WTC11 (cell line): Measurements from ENCODE around the gene TMPRSS13. TPM values are rescaled to one million over a fixed set of nuclear protein-coding genes. Genes with fewer than 3 reads are reported as not detected.

ENCODE experiments used
- ATAC-seq: fragments of 200-7000 bp; cut with Tn5 transposase; 2 replicates; pipeline ENCODE4 v1.10.0; 2021; ENCODE audit warnings: mild to moderate bottlenecking, moderate library complexity
- CTCF ChIA-PET: fragments of 300-600 bp; sonication (Branson Sonifier 250); formaldehyde crosslinking; loops from one replicate; lab custom pipeline; 2021; ENCODE audit warnings: antibody characterized with exemption; lab: Charles Lee
- POLR2A ChIA-PET: fragments of 350-600 bp; sonication (Branson Sonifier 250); formaldehyde crosslinking; loops from one replicate; lab custom pipeline; 2021; ENCODE audit warnings: antibody characterized with exemption; lab: Charles Lee
- DNase-seq: peaks from one replicate; pipeline ENCODE4 v3.0.0; 2021; ENCODE audit warnings: low spot score
- H3K27ac Mint-ChIP-seq: 2 replicates; pipeline ENCODE4 v1.8.0; 2021; ENCODE audit warnings: mixed read lengths
- H3K27me3 Mint-ChIP-seq: 2 replicates; pipeline ENCODE4 v1.8.0; 2021; ENCODE audit warnings: low read depth, mild to moderate bottlenecking, moderate library complexity, mixed read lengths
- H3K36me3 Mint-ChIP-seq: 2 replicates; pipeline ENCODE4 v1.8.0; 2021; ENCODE audit warnings: mixed read lengths
- H3K4me1 Mint-ChIP-seq: 2 replicates; pipeline ENCODE4 v1.8.0; 2022; ENCODE audit warnings: mixed read lengths
- H3K4me3 Mint-ChIP-seq: 2 replicates; pipeline ENCODE4 v1.8.0; 2021; ENCODE audit warnings: mild to moderate bottlenecking, moderate library complexity, mixed read lengths
- H3K9me3 Mint-ChIP-seq: 2 replicates; pipeline ENCODE4 v1.8.0; 2021; ENCODE audit warnings: mixed read lengths
- CBFB ChIP-seq: sonication (generic); formaldehyde crosslinking; IDR thresholded peaks from 2 replicates; pipeline ENCODE4 v1.8.1; 2022; ENCODE audit warnings: mild to moderate bottlenecking, low read depth, missing genetic modification reagents
- CREB1 ChIP-seq: sonication (generic); formaldehyde crosslinking; IDR thresholded peaks from 2 replicates; pipeline ENCODE4 v1.8.0; 2023; ENCODE audit warnings: mild to moderate bottlenecking, missing genetic modification reagents
- ETV6 ChIP-seq: sonication (generic); formaldehyde crosslinking; IDR thresholded peaks from 2 replicates; pipeline ENCODE4 v1.8.1; 2022; ENCODE audit warnings: mild to moderate bottlenecking, missing genetic modification reagents
- FOXK1 ChIP-seq: sonication (generic); formaldehyde crosslinking; IDR thresholded peaks from 2 replicates; pipeline ENCODE4 v1.8.0; 2022; ENCODE audit warnings: mild to moderate bottlenecking, moderate library complexity, missing genetic modification reagents
- GRHL2 ChIP-seq: fragments of 250-450 bp; sonication (Bioruptor Pico); IDR thresholded peaks from 2 replicates; pipeline ENCODE4 v1.8.0; 2022; ENCODE audit warnings: mild to moderate bottlenecking, moderate library complexity; ENCODE audit not compliant: insufficient replicate concordance, severe bottlenecking
- HMGA2 ChIP-seq: fragments of 250-450 bp; sonication (Bioruptor Pico); IDR thresholded peaks from 2 replicates; pipeline ENCODE4 v1.4.0; 2021; ENCODE audit warnings: mild to moderate bottlenecking, moderate library complexity
- JAZF1 ChIP-seq: fragments of 250-450 bp; sonication (Bioruptor Pico); IDR thresholded peaks from 2 replicates; pipeline ENCODE4 v1.9.0; 2021; ENCODE audit warnings: moderate library complexity, mild to moderate bottlenecking, inconsistent platforms
- MXD4 ChIP-seq: fragments of 250-450 bp; sonication (Bioruptor Pico); IDR thresholded peaks from 2 replicates; pipeline ENCODE4 v1.8.0; 2021; ENCODE audit warnings: mild to moderate bottlenecking, moderate library complexity, borderline replicate concordance
- NFE2L1 ChIP-seq: sonication (generic); formaldehyde crosslinking; IDR thresholded peaks from 2 replicates; pipeline ENCODE4 v1.8.1; 2023; ENCODE audit warnings: missing genetic modification reagents
- NR2C2 ChIP-seq: sonication (generic); formaldehyde crosslinking; IDR thresholded peaks from 2 replicates; pipeline ENCODE4 v1.8.0; 2022; ENCODE audit warnings: mild to moderate bottlenecking, missing genetic modification reagents
- NR3C1 ChIP-seq: sonication (generic); formaldehyde crosslinking; conservative IDR thresholded peaks from 2 replicates; pipeline ENCODE4 v1.8.1; 2023; ENCODE audit warnings: low read depth, mild to moderate bottlenecking, missing genetic modification reagents
- RELA ChIP-seq: sonication (generic); formaldehyde crosslinking; IDR thresholded peaks from 2 replicates; pipeline ENCODE4 v1.8.1; 2022; ENCODE audit warnings: missing genetic modification reagents, mild to moderate bottlenecking, borderline replicate concordance
- RORB ChIP-seq: fragments of 250-450 bp; sonication (Bioruptor Pico); IDR thresholded peaks from 2 replicates; pipeline ENCODE4 v1.9.0; 2021; ENCODE audit warnings: mild to moderate bottlenecking
- SOX15 ChIP-seq: fragments of 250-450 bp; sonication (Bioruptor Pico); IDR thresholded peaks from 2 replicates; pipeline ENCODE4 v1.9.0; 2021; ENCODE audit warnings: mild to moderate bottlenecking
- SP1 ChIP-seq: sonication (generic); formaldehyde crosslinking; conservative IDR thresholded peaks from 2 replicates; pipeline ENCODE4 v1.8.1; 2022; ENCODE audit warnings: missing genetic modification reagents
- TEAD4 ChIP-seq: sonication (generic); formaldehyde crosslinking; IDR thresholded peaks from 2 replicates; pipeline ENCODE4 v1.8.0; 2022; ENCODE audit warnings: mild to moderate bottlenecking, missing genetic modification reagents
- ZNF121 ChIP-seq: sonication (generic); formaldehyde crosslinking; IDR thresholded peaks from 2 replicates; pipeline ENCODE4 v1.8.0; 2023; ENCODE audit warnings: missing genetic modification reagents
- ZNF317 ChIP-seq: sonication (generic); formaldehyde crosslinking; IDR thresholded peaks from 2 replicates; pipeline ENCODE4 v1.8.1; 2023; ENCODE audit warnings: low read depth, mild to moderate bottlenecking, moderate library complexity, missing genetic modification reagents, borderline replicate concordance
- total RNA-seq: library from RNA; stranded (reverse); gene quantifications from 3 replicates; pipeline ENCODE4 v1.2.3, GENCODE V29; 2021
- TF ChIP-seq, protein P1 (sequence below): sonication (generic); formaldehyde crosslinking; IDR thresholded peaks from 2 replicates; pipeline ENCODE4 v1.8.0; 2023; ENCODE audit warnings: missing genetic modification reagents
- TF ChIP-seq, protein P2 (sequence below): sonication (generic); formaldehyde crosslinking; IDR thresholded peaks from 2 replicates; pipeline ENCODE4 v1.8.0; 2022; ENCODE audit warnings: mild to moderate bottlenecking, missing genetic modification reagents
- TF ChIP-seq, protein P3 (sequence below): sonication (generic); formaldehyde crosslinking; IDR thresholded peaks from 2 replicates; pipeline ENCODE4 v1.8.1; 2023; ENCODE audit warnings: mild to moderate bottlenecking, missing genetic modification reagents
- TF ChIP-seq, protein P4 (sequence below): sonication (generic); formaldehyde crosslinking; conservative IDR thresholded peaks from 2 replicates; pipeline ENCODE4 v1.8.1; 2022; ENCODE audit warnings: mild to moderate bottlenecking, missing genetic modification reagents
- TF ChIP-seq, protein P5 (sequence below): sonication (generic); formaldehyde crosslinking; IDR thresholded peaks from 2 replicates; pipeline ENCODE4 v1.8.0; 2023; ENCODE audit warnings: mild to moderate bottlenecking, missing genetic modification reagents
- TF ChIP-seq, protein P6 (sequence below): sonication (generic); formaldehyde crosslinking; IDR thresholded peaks from 2 replicates; pipeline ENCODE4 v1.8.0; 2022; ENCODE audit warnings: mild to moderate bottlenecking, missing genetic modification reagents

Gene TMPRSS13
- total RNA-seq, 1 experiment from 2014 or later: 0.63 TPM

DNA sequence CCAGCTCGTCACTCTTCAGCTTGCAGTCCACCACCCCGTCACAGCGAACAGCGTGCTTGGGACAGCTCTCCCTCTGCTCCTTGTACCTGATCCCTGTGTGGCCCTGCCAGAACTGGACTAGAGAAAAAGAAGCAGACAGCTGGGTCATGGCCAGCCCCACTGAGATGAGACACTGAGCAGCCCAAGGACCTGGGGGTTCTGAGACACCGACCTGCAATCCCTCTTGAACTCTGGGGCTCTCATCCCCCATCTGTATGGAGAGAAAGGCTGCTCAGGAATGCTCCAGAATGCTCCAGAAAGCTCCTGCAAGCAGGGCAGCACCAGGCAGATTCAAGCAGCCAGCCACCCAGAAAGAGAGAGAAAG lies 14.8 kb downstream of the TMPRSS13 start:
- ChIA-PET CTCF (interaction anchor here (1.0 to 4.7 kb wide), 5 partner anchors 10 to 139 kb away, joined by 3 to 23 read pairs (median 6); no protein-coding TSS in a partner anchor), POLR2A (no interaction called here)
- TF ChIP-seq, protein P1, sequence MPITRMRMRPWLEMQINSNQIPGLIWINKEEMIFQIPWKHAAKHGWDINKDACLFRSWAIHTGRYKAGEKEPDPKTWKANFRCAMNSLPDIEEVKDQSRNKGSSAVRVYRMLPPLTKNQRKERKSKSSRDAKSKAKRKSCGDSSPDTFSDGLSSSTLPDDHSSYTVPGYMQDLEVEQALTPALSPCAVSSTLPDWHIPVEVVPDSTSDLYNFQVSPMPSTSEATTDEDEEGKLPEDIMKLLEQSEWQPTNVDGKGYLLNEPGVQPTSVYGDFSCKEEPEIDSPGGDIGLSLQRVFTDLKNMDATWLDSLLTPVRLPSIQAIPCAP: no peak
- TF ChIP-seq JAZF1 (CRISPR knock-in tag): no peak
- TF ChIP-seq SP1 (CRISPR knock-in tag): no peak
- no peak for TF ChIP-seq ZNF317 (CRISPR knock-in tag)
- no peak for TF ChIP-seq GRHL2
- no peak for TF ChIP-seq FOXK1 (CRISPR knock-in tag)
- TF ChIP-seq RORB (CRISPR knock-in tag): no peak
- TF ChIP-seq, protein P2, sequence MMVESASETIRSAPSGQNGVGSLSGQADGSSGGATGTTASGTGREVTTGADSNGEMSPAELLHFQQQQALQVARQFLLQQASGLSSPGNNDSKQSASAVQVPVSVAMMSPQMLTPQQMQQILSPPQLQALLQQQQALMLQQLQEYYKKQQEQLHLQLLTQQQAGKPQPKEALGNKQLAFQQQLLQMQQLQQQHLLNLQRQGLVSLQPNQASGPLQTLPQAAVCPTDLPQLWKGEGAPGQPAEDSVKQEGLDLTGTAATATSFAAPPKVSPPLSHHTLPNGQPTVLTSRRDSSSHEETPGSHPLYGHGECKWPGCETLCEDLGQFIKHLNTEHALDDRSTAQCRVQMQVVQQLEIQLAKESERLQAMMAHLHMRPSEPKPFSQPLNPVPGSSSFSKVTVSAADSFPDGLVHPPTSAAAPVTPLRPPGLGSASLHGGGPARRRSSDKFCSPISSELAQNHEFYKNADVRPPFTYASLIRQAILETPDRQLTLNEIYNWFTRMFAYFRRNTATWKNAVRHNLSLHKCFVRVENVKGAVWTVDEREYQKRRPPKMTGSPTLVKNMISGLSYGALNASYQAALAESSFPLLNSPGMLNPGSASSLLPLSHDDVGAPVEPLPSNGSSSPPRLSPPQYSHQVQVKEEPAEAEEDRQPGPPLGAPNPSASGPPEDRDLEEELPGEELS (CRISPR knock-in tag): no peak
- TF ChIP-seq CBFB (CRISPR knock-in tag): no peak
- Mint-ChIP-seq H3K36me3 (no peaks in the 10 kb centered on the region), H3K27me3 (no peaks in the 10 kb centered on the region; the same call in 1 of the 2 replicates), H3K4me1 (peaks cover 6% of the 10 kb centered on the region), H3K9me3 (no peaks in the 10 kb centered on the region), H3K27ac (no peak overlapping the region), H3K4me3 (no peak overlapping the region)
- ATAC-seq: no peak
- no peak for DNase-seq

DNA sequence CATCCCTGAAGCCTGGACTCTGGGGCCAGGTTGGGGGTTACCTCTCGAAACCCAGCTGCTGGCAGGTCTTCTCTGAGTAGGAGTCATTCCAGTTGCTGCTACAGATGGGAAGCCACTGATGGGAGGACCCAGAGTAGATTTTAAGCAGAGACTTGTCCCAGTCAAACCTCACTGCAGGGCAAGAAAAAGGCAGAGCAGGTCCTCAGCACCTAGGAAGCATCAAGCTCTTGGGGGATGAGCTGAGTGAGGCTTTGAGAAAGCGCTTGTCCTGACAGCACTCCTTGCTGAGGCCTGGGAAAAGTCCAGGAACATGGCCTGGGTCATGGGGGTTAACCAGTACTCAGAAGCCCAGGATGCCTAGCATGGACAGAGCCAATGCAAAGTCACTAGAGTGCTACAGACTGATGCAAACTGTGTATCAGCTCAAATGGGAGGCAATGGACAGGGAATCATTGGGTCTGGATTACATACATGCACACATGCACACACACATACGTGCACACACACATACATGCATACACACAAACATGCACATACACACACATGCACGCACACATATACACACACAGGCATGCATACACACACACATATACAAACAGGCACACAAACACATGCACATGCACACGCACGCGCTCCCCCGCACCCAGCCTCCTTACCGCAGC lies 15.3 kb downstream of the TMPRSS13 start:
- DNase-seq (no peak), ATAC-seq (no peak)
- Mint-ChIP-seq H3K9me3 (no peaks in the 10 kb centered on the region), H3K4me1 (peaks cover 6% of the 10 kb centered on the region), H3K27me3 (no peaks in the 10 kb centered on the region; the same call in 1 of the 2 replicates), H3K4me3 (no peak overlapping the region), H3K36me3 (no peaks in the 10 kb centered on the region), H3K27ac (no peak overlapping the region)
- ChIA-PET POLR2A (no interaction called here), CTCF (interaction anchor here (1.2 to 4.7 kb wide), 4 partner anchors 9 to 140 kb away, joined by 3 to 23 read pairs (median 6); no protein-coding TSS in a partner anchor)
- TF ChIP-seq ETV6: no peak
- no peak for TF ChIP-seq SOX15 (CRISPR knock-in tag)
- no peak for TF ChIP-seq CREB1
- TF ChIP-seq HMGA2: no peak
- TF ChIP-seq RELA (CRISPR knock-in tag): no peak
- TF ChIP-seq CBFB (CRISPR knock-in tag): no peak
- TF ChIP-seq, protein P3, sequence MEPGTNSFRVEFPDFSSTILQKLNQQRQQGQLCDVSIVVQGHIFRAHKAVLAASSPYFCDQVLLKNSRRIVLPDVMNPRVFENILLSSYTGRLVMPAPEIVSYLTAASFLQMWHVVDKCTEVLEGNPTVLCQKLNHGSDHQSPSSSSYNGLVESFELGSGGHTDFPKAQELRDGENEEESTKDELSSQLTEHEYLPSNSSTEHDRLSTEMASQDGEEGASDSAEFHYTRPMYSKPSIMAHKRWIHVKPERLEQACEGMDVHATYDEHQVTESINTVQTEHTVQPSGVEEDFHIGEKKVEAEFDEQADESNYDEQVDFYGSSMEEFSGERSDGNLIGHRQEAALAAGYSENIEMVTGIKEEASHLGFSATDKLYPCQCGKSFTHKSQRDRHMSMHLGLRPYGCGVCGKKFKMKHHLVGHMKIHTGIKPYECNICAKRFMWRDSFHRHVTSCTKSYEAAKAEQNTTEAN (CRISPR knock-in tag): no peak
- TF ChIP-seq ZNF121 (CRISPR knock-in tag): no peak
- TF ChIP-seq NR2C2 (CRISPR knock-in tag): no peak
- TF ChIP-seq, protein P1: no peak
- TF ChIP-seq, protein P4, sequence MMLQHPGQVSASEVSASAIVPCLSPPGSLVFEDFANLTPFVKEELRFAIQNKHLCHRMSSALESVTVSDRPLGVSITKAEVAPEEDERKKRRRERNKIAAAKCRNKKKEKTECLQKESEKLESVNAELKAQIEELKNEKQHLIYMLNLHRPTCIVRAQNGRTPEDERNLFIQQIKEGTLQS (CRISPR knock-in tag): no peak

DNA sequence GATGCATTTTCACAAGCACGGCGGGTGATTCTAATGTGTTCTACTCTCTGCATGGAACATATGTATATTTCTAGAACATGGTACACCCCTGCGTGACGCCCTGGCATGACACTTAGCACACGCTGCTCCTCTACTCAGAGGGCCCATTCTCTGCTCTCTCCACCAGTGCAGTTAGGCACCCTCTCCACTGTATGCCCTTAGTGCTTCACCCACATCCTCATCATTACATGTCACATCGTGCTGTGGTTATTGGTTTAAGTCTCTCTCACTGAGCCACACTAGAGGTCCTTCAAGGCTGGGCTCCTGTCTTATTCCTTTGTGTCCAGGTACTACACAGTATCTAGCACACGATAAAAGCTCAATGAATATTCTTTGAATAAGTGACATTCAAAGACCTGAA lies 16.7 kb downstream of the TMPRSS13 start:
- H3K36me3 Mint-ChIP-seq: no peaks in the 10 kb centered on the region
- DNase-seq (no peak), ATAC-seq (no peak)
- H3K4me1 Mint-ChIP-seq: peaks cover 13% of the 10 kb centered on the region
- POLR2A ChIA-PET: no interaction called here
- H3K9me3 Mint-ChIP-seq: no peaks in the 10 kb centered on the region
- CTCF ChIA-PET: interaction anchor here (0.9 to 1.9 kb wide), 2 partner anchors 8 to 34 kb away, joined by 5 to 7 read pairs; no protein-coding TSS in a partner anchor
- no peak overlapping the region for H3K4me3 Mint-ChIP-seq
- H3K27me3 Mint-ChIP-seq: no peaks in the 10 kb centered on the region; the same call in 1 of the 2 replicates
- H3K27ac Mint-ChIP-seq: no peak overlapping the region
- TF ChIP-seq NFE2L1: no peak
- TF ChIP-seq, protein P5, sequence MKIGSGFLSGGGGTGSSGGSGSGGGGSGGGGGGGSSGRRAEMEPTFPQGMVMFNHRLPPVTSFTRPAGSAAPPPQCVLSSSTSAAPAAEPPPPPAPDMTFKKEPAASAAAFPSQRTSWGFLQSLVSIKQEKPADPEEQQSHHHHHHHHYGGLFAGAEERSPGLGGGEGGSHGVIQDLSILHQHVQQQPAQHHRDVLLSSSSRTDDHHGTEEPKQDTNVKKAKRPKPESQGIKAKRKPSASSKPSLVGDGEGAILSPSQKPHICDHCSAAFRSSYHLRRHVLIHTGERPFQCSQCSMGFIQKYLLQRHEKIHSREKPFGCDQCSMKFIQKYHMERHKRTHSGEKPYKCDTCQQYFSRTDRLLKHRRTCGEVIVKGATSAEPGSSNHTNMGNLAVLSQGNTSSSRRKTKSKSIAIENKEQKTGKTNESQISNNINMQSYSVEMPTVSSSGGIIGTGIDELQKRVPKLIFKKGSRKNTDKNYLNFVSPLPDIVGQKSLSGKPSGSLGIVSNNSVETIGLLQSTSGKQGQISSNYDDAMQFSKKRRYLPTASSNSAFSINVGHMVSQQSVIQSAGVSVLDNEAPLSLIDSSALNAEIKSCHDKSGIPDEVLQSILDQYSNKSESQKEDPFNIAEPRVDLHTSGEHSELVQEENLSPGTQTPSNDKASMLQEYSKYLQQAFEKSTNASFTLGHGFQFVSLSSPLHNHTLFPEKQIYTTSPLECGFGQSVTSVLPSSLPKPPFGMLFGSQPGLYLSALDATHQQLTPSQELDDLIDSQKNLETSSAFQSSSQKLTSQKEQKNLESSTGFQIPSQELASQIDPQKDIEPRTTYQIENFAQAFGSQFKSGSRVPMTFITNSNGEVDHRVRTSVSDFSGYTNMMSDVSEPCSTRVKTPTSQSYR (CRISPR knock-in tag): no peak
- TF ChIP-seq RORB (CRISPR knock-in tag): no peak
- TF ChIP-seq NR3C1 (CRISPR knock-in tag): no peak
- TF ChIP-seq, protein P6, sequence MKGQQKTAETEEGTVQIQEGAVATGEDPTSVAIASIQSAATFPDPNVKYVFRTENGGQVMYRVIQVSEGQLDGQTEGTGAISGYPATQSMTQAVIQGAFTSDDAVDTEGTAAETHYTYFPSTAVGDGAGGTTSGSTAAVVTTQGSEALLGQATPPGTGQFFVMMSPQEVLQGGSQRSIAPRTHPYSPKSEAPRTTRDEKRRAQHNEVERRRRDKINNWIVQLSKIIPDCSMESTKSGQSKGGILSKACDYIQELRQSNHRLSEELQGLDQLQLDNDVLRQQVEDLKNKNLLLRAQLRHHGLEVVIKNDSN: no peak
- TF ChIP-seq MXD4 (CRISPR knock-in tag): no peak
- TF ChIP-seq TEAD4 (CRISPR knock-in tag): no peak
- TF ChIP-seq, protein P1: no peak
